ENCODE results near the gene MCM3.

The MCM3 gene

DNA sequence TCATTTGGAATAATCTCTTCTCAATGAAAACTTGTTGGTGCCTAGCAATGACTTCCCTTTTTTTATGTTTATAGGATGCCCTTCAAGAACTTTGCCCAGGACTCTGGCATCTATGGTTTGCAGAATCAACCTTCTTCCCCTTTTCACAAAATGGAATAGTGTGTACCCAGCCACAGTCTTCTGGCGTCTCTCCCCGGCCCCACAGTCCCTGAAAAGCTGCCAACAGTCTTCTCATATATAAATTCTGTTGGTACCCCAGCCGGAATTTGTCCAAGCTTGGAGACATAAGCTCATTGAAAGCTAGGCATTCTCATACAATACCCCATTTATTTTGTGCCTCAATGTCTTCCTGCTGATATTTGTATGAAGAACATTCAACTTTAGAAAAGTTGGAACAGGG, 26.4 kb upstream of the MCM3 start:
- no peaks in the 10 kb centered on the region for H3K9me3 Mint-ChIP-seq
- intact Hi-C loops (cut with micrococcal nuclease) = no loop called here
- peaks cover 56% of the 10 kb centered on the region for H3K4me1 Mint-ChIP-seq (ENCODE audit: low read depth)
- H3K4me3 Mint-ChIP-seq = no peak overlapping the region
- peak overlapping the region; percentile 51 for H3K27ac Mint-ChIP-seq
- H3K27me3 Mint-ChIP-seq = no peaks in the 10 kb centered on the region
- no peaks in the 10 kb centered on the region for H3K36me3 Mint-ChIP-seq (ENCODE audit: low read depth)

- no peaks in the 10 kb centered on the region for H3K9me3 Mint-ChIP-seq
- intact Hi-C loops (cut with micrococcal nuclease) = loop anchor here (5.0 kb wide), 1 partner anchor 44 kb away; no protein-coding TSS in a partner anchor
- H3K4me1 Mint-ChIP-seq (ENCODE audit: low read depth) = peaks cover 74% of the 10 kb centered on the region
- no peak overlapping the region for H3K4me3 Mint-ChIP-seq
- H3K27ac Mint-ChIP-seq = peak overlapping the region; percentile 94
- H3K27me3 Mint-ChIP-seq = no peaks in the 10 kb centered on the region
- no peaks in the 10 kb centered on the region for H3K36me3 Mint-ChIP-seq (ENCODE audit: low read depth)
Measured at GRCh38 chr6:52307900-52308372, 23.4 kb upstream of the MCM3 start.

DNA sequence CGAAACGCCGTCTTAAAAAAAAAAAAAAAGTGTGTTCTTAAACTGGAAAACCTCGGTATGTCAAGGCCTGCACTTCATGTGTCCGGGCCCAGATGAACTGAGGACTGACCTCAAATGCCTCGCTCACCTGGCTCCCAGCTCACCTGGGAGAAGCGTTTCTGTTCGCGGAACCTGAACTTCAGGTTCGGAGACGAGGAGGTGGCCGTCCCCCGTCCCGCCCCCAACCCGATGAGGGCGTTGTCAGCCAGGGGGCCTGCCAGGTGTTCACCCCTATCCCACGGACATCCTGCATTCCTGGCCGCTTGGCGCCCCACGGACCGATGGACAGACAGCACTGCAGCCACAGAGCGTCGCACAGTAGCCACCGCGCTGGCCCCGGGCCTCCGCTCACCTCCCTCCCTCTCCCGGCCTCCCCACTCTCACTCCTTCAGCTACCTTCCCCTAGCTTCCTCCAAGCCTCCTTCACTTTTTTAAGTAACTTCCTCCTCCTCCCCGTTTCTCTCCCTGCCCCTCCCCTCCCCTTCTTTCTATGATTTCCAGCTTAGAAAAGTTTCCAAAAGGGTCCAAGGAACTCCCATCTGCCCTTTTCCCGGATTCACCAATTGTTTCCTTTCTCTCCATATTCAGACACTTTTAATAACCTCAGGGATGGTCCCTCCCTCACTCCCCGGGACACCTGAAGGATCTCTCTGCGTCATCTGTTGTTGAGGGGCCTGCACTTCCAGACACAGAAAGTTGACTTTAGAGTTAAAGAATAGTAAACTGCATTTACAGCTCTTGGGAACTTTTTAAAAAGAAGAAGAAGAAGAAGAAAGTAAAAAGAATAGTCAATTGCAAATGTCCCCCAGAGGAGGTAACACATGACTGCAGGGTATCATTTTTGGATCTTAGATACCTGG, 22.7 kb upstream of the MCM3 start:
- peaks cover 75% of the 10 kb centered on the region for H3K4me1 Mint-ChIP-seq (ENCODE audit: low read depth)
- H3K27ac Mint-ChIP-seq = peak overlapping the region; percentile 94
- H3K9me3 Mint-ChIP-seq = no peaks in the 10 kb centered on the region
- intact Hi-C loops (cut with micrococcal nuclease) = loop anchor here (1.0 to 5.0 kb wide), 2 partner anchors 21 to 45 kb away; no protein-coding TSS in a partner anchor
- no peaks in the 10 kb centered on the region for H3K36me3 Mint-ChIP-seq (ENCODE audit: low read depth)
- no peaks in the 10 kb centered on the region for H3K27me3 Mint-ChIP-seq
- no peak overlapping the region for H3K4me3 Mint-ChIP-seq

- Mint-ChIP-seq H3K9me3 (no peaks in the 10 kb centered on the region), H3K4me3 (no peak overlapping the region), H3K4me1 (ENCODE audit: low read depth) (peaks cover 64% of the 10 kb centered on the region), H3K27ac (peak overlapping the region; percentile 94), H3K27me3 (no peaks in the 10 kb centered on the region), H3K36me3 (ENCODE audit: low read depth) (no peaks in the 10 kb centered on the region)
- intact Hi-C loops (cut with micrococcal nuclease) = loop anchor here (1.0 to 5.0 kb wide), 2 partner anchors 20 to 46 kb away; no protein-coding TSS in a partner anchor
Measured at GRCh38 chr6:52305948-52306767, 21.6 kb upstream of the MCM3 start.

GRCh38 chr6:52305411-52305810, 20.9 kb upstream of the MCM3 start:
- no peaks in the 10 kb centered on the region for H3K9me3 Mint-ChIP-seq
- peak overlapping the region; percentile 94 for H3K27ac Mint-ChIP-seq
- peak overlapping the region; percentile 20 for H3K4me3 Mint-ChIP-seq
- peaks cover 59% of the 10 kb centered on the region for H3K4me1 Mint-ChIP-seq (ENCODE audit: low read depth)
- H3K36me3 Mint-ChIP-seq (ENCODE audit: low read depth) = no peaks in the 10 kb centered on the region
- H3K27me3 Mint-ChIP-seq = no peaks in the 10 kb centered on the region
- intact Hi-C loops (cut with micrococcal nuclease) = loop anchor here (5.0 kb wide), 1 partner anchor 47 kb away; no protein-coding TSS in a partner anchor

DNA sequence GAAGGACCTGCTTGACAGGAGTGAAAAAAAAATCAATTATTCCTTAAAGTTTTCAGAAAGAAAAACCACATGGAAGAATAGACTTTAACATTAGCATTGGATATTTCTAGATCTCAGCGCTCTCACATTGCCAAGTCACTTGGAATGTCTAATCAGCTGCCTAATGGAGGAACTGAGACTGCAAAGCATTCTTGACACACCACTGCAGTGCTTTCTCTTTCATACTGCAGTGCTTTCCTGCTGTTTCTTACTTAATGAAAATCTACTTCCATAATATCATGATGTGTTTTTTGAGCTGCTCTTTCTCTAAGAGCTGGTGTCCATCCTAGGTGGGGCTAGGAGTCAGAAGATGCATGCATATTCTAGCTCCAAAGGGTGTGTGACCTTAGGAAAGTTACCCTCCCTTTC, 20.4 kb upstream of the MCM3 start:
- peaks cover 56% of the 10 kb centered on the region for H3K4me1 Mint-ChIP-seq (ENCODE audit: low read depth)
- no peaks in the 10 kb centered on the region for H3K9me3 Mint-ChIP-seq
- no peaks in the 10 kb centered on the region for H3K36me3 Mint-ChIP-seq (ENCODE audit: low read depth)
- H3K4me3 Mint-ChIP-seq = peak overlapping the region; percentile 26
- intact Hi-C loops (cut with micrococcal nuclease) = loop anchor here (5.0 kb wide), 1 partner anchor 47 kb away; no protein-coding TSS in a partner anchor
- no peaks in the 10 kb centered on the region for H3K27me3 Mint-ChIP-seq
- peak overlapping the region; percentile 94 for H3K27ac Mint-ChIP-seq

DNA sequence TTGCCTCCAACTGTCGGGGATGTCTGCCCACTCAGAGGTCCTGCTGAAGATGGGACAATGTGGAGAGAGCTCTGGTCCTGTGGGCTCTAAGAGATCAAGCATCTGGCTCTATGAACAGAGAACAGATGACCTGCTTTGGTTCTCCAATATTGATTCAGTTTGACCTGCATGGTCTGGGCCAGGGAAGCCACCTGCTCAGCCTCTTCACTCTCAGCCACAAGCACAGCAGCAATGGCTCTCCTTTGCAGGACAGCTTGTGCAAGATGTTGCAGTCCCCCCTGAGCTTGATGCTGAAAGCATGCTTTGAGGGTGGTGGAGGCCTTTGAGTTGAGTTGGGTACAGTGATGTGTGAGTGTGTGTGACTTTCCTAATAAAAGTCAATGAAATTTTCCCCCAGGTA, 18.6 kb upstream of the MCM3 start:
- no peak overlapping the region for H3K4me3 Mint-ChIP-seq
- H3K36me3 Mint-ChIP-seq (ENCODE audit: low read depth) = no peaks in the 10 kb centered on the region
- no peaks in the 10 kb centered on the region for H3K9me3 Mint-ChIP-seq
- intact Hi-C loops (cut with micrococcal nuclease) = no loop called here
- no peaks in the 10 kb centered on the region for H3K27me3 Mint-ChIP-seq
- peaks cover 56% of the 10 kb centered on the region for H3K4me1 Mint-ChIP-seq (ENCODE audit: low read depth)
- H3K27ac Mint-ChIP-seq = peak overlapping the region; percentile 94

GRCh38 chr6:52301326-52301725, 16.8 kb upstream of the MCM3 start:
- Mint-ChIP-seq H3K36me3 (ENCODE audit: low read depth) (no peaks in the 10 kb centered on the region), H3K4me1 (ENCODE audit: low read depth) (peaks cover 51% of the 10 kb centered on the region), H3K9me3 (no peaks in the 10 kb centered on the region), H3K27ac (no peak overlapping the region), H3K4me3 (no peak overlapping the region), H3K27me3 (no peaks in the 10 kb centered on the region)
- intact Hi-C loops (cut with micrococcal nuclease) = no loop called here

DNA sequence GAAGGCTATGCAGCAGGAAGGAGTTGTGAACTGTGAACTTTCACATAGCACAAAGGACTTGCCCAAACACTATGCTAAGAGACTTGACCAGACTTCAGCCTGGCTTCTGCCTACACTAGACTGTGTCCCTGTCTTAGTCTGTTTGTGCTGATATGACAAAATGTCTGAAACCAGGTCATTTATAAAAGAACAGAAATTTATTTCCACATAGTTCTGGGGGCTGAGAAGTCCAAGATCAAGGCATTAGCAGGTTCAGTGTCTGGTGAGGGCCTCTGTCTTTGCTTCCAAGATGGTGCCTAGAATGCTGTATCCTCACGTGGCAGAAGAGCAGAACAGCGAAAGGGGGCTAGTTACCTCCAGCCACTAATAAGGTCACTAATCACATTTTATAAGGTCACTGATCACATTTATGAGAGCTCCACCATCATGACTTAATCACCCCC, 16.0 kb upstream of the MCM3 start:
- intact Hi-C loops (cut with micrococcal nuclease) = no loop called here
- Mint-ChIP-seq H3K4me3 (no peak overlapping the region), H3K27ac (no peak overlapping the region), H3K27me3 (no peaks in the 10 kb centered on the region), H3K36me3 (ENCODE audit: low read depth) (no peaks in the 10 kb centered on the region), H3K9me3 (no peaks in the 10 kb centered on the region), H3K4me1 (ENCODE audit: low read depth) (peaks cover 44% of the 10 kb centered on the region)

GRCh38 chr6:52299653-52300052, 15.1 kb upstream of the MCM3 start:
- Mint-ChIP-seq H3K9me3 (no peaks in the 10 kb centered on the region), H3K4me1 (ENCODE audit: low read depth) (peaks cover 38% of the 10 kb centered on the region), H3K36me3 (ENCODE audit: low read depth) (no peaks in the 10 kb centered on the region), H3K4me3 (no peak overlapping the region), H3K27ac (no peak overlapping the region), H3K27me3 (no peaks in the 10 kb centered on the region)
- intact Hi-C loops (cut with micrococcal nuclease) = no loop called here

GRCh38 chr6:52297433-52297832, 12.9 kb upstream of the MCM3 start:
- H3K27ac Mint-ChIP-seq = peak overlapping the region; percentile 41
- no peak overlapping the region for H3K4me3 Mint-ChIP-seq
- intact Hi-C loops (cut with micrococcal nuclease) = no loop called here
- H3K4me1 Mint-ChIP-seq (ENCODE audit: low read depth) = peaks cover 21% of the 10 kb centered on the region
- no peaks in the 10 kb centered on the region for H3K36me3 Mint-ChIP-seq (ENCODE audit: low read depth)
- no peaks in the 10 kb centered on the region for H3K27me3 Mint-ChIP-seq
- no peaks in the 10 kb centered on the region for H3K9me3 Mint-ChIP-seq

DNA sequence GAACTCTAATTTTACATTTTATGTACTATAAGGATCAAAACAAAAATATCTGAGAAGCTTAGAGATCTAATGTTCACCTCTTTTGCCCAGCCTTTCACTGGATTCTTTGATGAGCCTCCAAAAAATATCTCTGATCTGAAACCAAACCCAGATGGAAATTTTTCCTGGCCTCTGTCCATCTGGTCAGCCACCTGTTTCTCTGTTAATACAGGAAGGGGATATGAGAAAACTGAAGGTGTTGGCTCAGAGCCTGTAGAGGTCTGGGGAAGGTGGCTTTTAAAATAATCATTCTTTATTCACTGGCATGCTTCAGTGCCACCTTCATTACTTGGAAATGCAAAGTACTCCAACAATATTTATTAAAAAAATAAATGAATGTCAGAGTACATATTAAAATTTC, 8.5 kb upstream of the MCM3 start:
- Mint-ChIP-seq H3K36me3 (ENCODE audit: low read depth) (no peaks in the 10 kb centered on the region), H3K4me3 (no peak overlapping the region), H3K27ac (no peak overlapping the region), H3K9me3 (no peaks in the 10 kb centered on the region), H3K27me3 (peaks cover 1% of the 10 kb centered on the region), H3K4me1 (ENCODE audit: low read depth) (peaks cover 11% of the 10 kb centered on the region)
- intact Hi-C loops (cut with micrococcal nuclease) = no loop called here

DNA sequence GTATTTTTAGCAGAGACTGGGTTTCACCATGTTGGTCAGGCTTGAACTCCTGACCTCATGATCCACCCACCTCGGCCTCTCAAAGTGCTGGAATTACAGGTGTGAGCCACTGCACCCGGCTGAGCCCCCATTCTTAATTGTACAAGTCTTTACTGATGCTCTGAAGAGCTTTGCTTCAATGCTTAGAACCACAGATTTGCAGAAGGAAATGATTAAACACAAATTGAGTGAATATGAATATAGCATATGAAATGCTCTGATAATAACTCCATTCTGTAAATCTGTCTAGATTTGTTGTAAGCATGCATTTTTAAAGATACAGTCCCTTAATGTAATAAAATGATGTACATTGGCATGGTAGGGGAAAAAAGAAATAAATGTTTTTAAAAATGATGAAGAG, 4.3 kb upstream of the MCM3 start:
- Mint-ChIP-seq H3K9me3 (no peaks in the 10 kb centered on the region), H3K4me3 (no peak overlapping the region), H3K4me1 (ENCODE audit: low read depth) (no peaks in the 10 kb centered on the region), H3K36me3 (ENCODE audit: low read depth) (no peaks in the 10 kb centered on the region), H3K27me3 (peaks cover 1% of the 10 kb centered on the region), H3K27ac (no peak overlapping the region)
- intact Hi-C loops (cut with micrococcal nuclease) = loop anchor here (5.0 kb wide), 1 partner anchor 373 kb away; no protein-coding TSS in a partner anchor

DNA sequence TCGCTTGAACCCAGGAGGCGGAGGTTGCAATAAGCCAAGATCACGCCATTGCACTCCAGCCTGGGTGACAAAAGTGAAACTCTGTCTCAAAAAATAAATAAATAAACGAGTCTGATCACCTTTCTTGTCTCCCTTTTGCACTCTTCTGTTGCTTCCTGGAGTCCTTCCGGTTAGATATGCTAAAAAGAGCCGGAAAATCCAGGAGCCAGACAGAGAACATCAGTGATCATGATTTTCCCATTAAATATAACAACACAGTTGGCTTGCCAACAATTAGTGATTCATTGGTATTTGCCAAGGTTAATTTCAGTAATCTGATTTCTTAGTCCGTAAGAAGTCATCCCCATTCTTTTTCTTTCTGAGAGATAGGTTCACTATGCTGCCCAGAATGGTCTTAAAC, 3.7 kb upstream of the MCM3 start:
- Mint-ChIP-seq H3K4me3 (no peak overlapping the region), H3K9me3 (no peaks in the 10 kb centered on the region), H3K27ac (no peak overlapping the region), H3K4me1 (ENCODE audit: low read depth) (peaks cover 4% of the 10 kb centered on the region), H3K27me3 (peaks cover 1% of the 10 kb centered on the region), H3K36me3 (ENCODE audit: low read depth) (no peaks in the 10 kb centered on the region)
- intact Hi-C loops (cut with micrococcal nuclease) = loop anchor here (5.0 kb wide), 1 partner anchor 374 kb away; no protein-coding TSS in a partner anchor
